Smooth muscle cell of the brain vasculature (primary cell): ENCODE measurements around the gene SLCO2B1.

ENCODE experiments used
- DNase-seq: peaks from one replicate; pipeline ENCODE4 v3.0.0-alpha.2; 2012; ENCODE audit warnings: low read depth, low spot score

SLCO2B1 gene

GRCh38 chr11:75246006-75246670 is 95.2 kb downstream of the SLCO2B1 start:
- no peak for DNase-seq

DNA sequence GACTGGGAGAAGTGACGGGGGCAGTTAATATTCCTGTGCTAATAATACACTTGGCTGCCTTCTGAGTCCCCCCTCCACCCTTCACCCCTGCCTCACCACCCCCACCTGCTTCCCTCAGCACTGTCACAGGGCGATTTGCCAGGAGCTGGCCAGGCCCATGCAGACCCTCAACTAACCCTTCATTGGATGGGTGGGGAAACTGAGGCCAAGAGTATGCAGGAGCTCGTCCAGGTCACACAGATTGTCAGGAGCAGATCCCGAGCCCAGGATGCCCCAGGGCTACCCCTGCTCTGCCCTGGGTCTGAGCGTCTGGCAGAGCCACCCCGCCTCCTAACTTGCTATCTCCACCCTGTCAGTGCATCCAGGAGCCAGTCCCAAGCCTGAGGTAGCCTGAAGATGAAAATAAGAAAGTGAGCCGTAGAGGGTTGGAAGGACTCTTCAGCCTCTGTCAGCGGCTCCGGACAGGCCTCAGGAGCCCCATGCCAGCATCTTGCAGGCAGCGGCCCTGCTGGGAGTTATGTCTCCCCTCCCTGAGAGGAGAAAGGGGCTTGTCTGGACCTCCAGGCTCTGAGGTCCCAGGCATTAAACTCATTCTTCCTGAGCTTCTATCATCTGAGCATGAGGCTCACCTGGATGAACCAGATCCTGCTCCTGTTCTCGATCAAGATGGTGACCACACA is 95.9 kb downstream of the SLCO2B1 start:
- DNase-seq = no peak

DNA sequence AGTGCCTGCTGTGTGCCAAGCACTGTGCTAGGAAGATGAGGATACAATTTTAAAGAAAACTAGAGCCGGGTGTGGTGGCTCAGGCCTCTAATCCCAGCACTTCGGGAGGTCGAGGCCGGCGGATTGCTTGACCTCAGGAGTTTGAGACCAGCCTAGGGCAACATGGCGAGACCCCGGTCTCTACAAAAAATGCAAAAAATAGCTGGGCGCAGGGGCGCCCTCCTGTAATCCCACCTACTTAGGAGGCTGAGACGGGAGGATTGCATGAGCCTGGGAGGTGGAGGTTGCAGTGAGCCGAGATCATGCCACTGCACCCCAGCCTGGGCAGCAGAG is 98.0 kb downstream of the SLCO2B1 start:
- no peak for DNase-seq

- DNase-seq = no peak
These were observed 98.8 kb downstream of the SLCO2B1 start for GRCh38 chr11:75249704-75250103.

DNA sequence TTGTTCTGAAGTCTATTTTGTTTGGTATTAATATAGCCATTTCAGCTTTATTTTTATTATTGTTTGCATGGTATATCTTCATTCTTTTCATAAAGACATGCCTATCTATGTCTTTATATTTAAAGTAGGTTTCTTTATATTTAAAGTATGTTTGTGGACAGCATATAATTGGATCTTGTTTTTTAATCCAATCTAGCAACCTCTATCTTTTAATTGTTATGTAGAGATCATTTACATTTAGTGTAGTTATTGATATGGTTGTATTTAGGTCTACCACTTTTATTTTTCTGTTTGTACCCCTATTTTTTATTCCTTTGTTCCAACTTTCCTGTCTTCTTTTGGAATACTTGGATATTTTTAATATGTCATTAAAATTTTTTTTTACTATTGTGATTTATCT is 103.4 kb downstream of the SLCO2B1 start:
- no peak for DNase-seq
